ENCODE data around the gene CENPA.

- TF ChIP-seq REST (IDR thresholded peaks at IDR 0.05; ENCODE audit: low read depth) (no peak), MAX (IDR thresholded peaks at IDR 0.05) (no peak), RAD21 (IDR thresholded peaks at IDR 0.05; ENCODE audit: low read depth) (no peak), EP300 (IDR thresholded peaks at IDR 0.05; ENCODE audit: borderline replicate concordance) (no peak), EGR1 (IDR thresholded peaks at IDR 0.05) (no peak), NFIC (IDR thresholded peaks at IDR 0.05) (no peak), CEBPB (IDR thresholded peaks at IDR 0.05) (no peak), CREB1 (IDR thresholded peaks at IDR 0.05; ENCODE audit: low read depth) (no peak), TEAD4 (IDR thresholded peaks at IDR 0.05) (no peak), YY1 (IDR thresholded peaks at IDR 0.05; ENCODE audit: low read depth) (no peak), TCF12 (IDR thresholded peaks at IDR 0.05; ENCODE audit: low read depth) (no peak), ZBTB7A (IDR thresholded peaks at IDR 0.05; ENCODE audit: low read depth) (no peak), FOXM1 (IDR thresholded peaks at IDR 0.05; ENCODE audit: borderline replicate concordance, low read depth) (no peak)
Observed at GRCh38 chr2:26782876-26783704, 2.8 kb upstream of the CENPA start.
